PC-3 (cell line): ENCODE data around the gene NRARP. TPM values are rescaled to one million over a fixed set of nuclear protein-coding genes. Genes with fewer than 3 reads are reported as not detected.

Experiments
- ATAC-seq: fragments of 200-7000 bp; cut with Tn5 transposase; 2 replicates; pipeline ENCODE4 v1.9.1; 2020; ENCODE audit warnings: mild to moderate bottlenecking, moderate library complexity
- BruUV-seq: library from RNA; stranded (reverse); fragments of 400-500 nt; replicated peaks from 2 replicates; lab custom pipeline; 2021; lab: Mats Ljungman, UMichigan
- CTCF ChIA-PET: fragments of 300-600 bp; sonication (Branson Sonifier 250); formaldehyde crosslinking; loops from one replicate; lab custom pipeline; 2022; ENCODE audit warnings: antibody characterized with exemption; lab: Charles Lee
- POLR2A ChIA-PET: fragments of 300-600 bp; sonication (Branson Sonifier 250); formaldehyde crosslinking; loops from one replicate; lab custom pipeline; 2022; ENCODE audit warnings: antibody characterized with exemption; ENCODE audit not compliant: unreplicated experiment; lab: Charles Lee
- DNase-seq: peaks from one replicate; pipeline ENCODE4 v3.0.0-alpha.2; 2015
- H2AFZ ChIP-seq: fragments of 300-600 bp; sonication (generic); 2 replicates; pipeline ENCODE4 v1.6.0; 2016; ENCODE audit warnings: antibody characterized with exemption, low read length
- H3F3A ChIP-seq: fragments of 300-600 bp; sonication (generic); one replicate; pipeline ENCODE4 v1.6.0; 2017; ENCODE audit warnings: antibody characterized with exemption, low read length, control low read depth, mild to moderate bottlenecking; ENCODE audit not compliant: unreplicated experiment
- H3K27ac ChIP-seq: fragments of 300-600 bp; sonication (generic); 2 replicates; pipeline ENCODE4 v1.5.1; 2016; ENCODE audit warnings: mild to moderate bottlenecking, low read length
- H3K27me3 ChIP-seq: fragments of 300-600 bp; sonication (generic); 2 replicates; pipeline ENCODE4 v1.6.1; 2016; ENCODE audit warnings: low read length, mixed read lengths
- H3K36me3 ChIP-seq: fragments of 300-600 bp; sonication (generic); 2 replicates; pipeline ENCODE4 v1.6.1; 2016; ENCODE audit warnings: low read depth, mixed run types, low read length, mixed read lengths
- H3K4me1 ChIP-seq: fragments of 300-600 bp; sonication (generic); 2 replicates; pipeline ENCODE4 v1.5.1; 2016; ENCODE audit warnings: low read length; ENCODE audit not compliant: insufficient read depth
- H3K4me2 ChIP-seq: fragments of 300-600 bp; sonication (generic); 2 replicates; pipeline ENCODE4 v1.6.0; 2016; ENCODE audit warnings: low read length
- H3K4me3 ChIP-seq: fragments of 300-600 bp; sonication (generic); 2 replicates; pipeline ENCODE4 v1.5.1; 2016; ENCODE audit warnings: mild to moderate bottlenecking, low read length, mixed read lengths
- H3K79me2 ChIP-seq: fragments of 300-600 bp; sonication (generic); 2 replicates; pipeline ENCODE4 v1.6.1; 2017; ENCODE audit warnings: low read length, mixed read lengths
- H3K9ac ChIP-seq: fragments of 300-600 bp; sonication (generic); 2 replicates; pipeline ENCODE4 v1.6.0; 2016; ENCODE audit warnings: mild to moderate bottlenecking, low read length
- H3K9me2 ChIP-seq: fragments of 300-600 bp; sonication (generic); replicated peaks from 2 replicates; pipeline ENCODE4 v1.6.1; 2016; ENCODE audit warnings: mixed run types, low read length, mixed read lengths
- H3K9me3 ChIP-seq: fragments of 300-600 bp; sonication (generic); 2 replicates; pipeline ENCODE4 v1.6.1; 2016; ENCODE audit warnings: low read length, mixed read lengths
- H4K20me1 ChIP-seq: fragments of 300-600 bp; sonication (generic); 2 replicates; pipeline ENCODE4 v1.6.1; 2016; ENCODE audit warnings: low read length, mixed read lengths
- EZH2 ChIP-seq: fragments of 300-600 bp; sonication (generic); IDR thresholded peaks from one replicate; pipeline ENCODE4 v1.6.1; 2017; ENCODE audit warnings: antibody characterized with exemption, mild to moderate bottlenecking, low read length; ENCODE audit not compliant: unreplicated experiment
- EZH2phosphoT487 ChIP-seq: fragments of 300-600 bp; sonication (generic); IDR thresholded peaks from 2 replicates; pipeline ENCODE4 v1.6.1; 2018; ENCODE audit warnings: mild to moderate bottlenecking, antibody characterized with exemption, low read length, borderline replicate concordance
- intact Hi-C: fragments of 100-400 bp; cut with micrococcal nuclease; formaldehyde crosslinking; loops from 2 replicates; pipeline ENCODE4 v1.9.0; 2023
- total RNA-seq: library from RNA; depleted of rRNA; stranded (reverse); fragments of >200 nt; gene quantifications from 2 replicates; pipeline ENCODE4 v1.2.3, GENCODE V29; 2014
- TF ChIP-seq, protein P1 (sequence below): fragments of 300-600 bp; sonication (generic); conservative IDR thresholded peaks from 2 replicates; pipeline ENCODE4 v1.5.1; 2017; ENCODE audit warnings: antibody characterized with exemption, low read depth, mild to moderate bottlenecking, low read length

Gene NRARP
- total RNA-seq, 1 experiment from 2014 or later = 36.8 TPM

DNA sequence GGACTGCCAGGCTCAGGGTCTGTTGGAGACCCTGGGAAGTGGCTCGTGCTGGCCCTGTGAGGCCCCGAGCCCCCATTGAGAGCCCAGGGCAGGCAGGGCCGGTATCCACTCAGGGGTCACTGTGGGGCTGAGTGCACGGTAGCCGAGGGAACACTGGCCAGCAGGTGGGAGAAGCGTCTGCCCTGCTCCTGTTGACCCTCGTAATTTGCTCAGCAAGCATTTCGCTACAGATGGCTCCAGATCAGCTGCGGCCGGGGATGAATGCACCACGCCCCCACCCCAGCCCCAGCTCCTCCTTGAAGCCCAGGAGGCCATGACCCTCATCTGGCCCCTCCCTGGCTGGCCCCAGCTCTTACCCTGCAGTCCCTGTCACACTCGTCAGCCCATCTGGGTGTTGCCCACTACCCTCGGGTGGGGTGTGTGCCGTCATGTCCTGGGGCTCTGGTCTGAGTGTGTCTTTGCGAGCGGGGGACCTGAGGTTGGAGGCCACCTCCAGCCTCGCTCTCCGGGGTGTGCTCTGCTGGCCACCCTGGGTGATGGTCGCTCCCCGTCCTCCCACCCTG is 6.1 kb upstream of the NRARP start:
- ATAC-seq (no peak), DNase-seq (no peak)
- Histone ChIP-seq H3K4me3 (no peak overlapping the region), H3K27ac (no peak overlapping the region), H3K27me3 (no peaks in the 10 kb centered on the region), H3K9me2 (no peaks in the 10 kb centered on the region), H3K9me3 (no peaks in the 10 kb centered on the region), H3K79me2 (no peaks in the 10 kb centered on the region), H3K4me2 (no peak overlapping the region), H3K9ac (no peak overlapping the region), H3K36me3 (no peaks in the 10 kb centered on the region), H2AFZ (no peak overlapping the region), H3F3A (no peaks in the 10 kb centered on the region), H4K20me1 (no peaks in the 10 kb centered on the region), H3K4me1 (peaks cover 20% of the 10 kb centered on the region)
- BruUV-seq = no TSS peak
- CTCF ChIA-PET = no interaction called here
- intact Hi-C loops = no loop called here
- POLR2A ChIA-PET = no interaction called here
- TF ChIP-seq EZH2 = no peak
- no peak for TF ChIP-seq EZH2phosphoT487
- TF ChIP-seq, protein P1, sequence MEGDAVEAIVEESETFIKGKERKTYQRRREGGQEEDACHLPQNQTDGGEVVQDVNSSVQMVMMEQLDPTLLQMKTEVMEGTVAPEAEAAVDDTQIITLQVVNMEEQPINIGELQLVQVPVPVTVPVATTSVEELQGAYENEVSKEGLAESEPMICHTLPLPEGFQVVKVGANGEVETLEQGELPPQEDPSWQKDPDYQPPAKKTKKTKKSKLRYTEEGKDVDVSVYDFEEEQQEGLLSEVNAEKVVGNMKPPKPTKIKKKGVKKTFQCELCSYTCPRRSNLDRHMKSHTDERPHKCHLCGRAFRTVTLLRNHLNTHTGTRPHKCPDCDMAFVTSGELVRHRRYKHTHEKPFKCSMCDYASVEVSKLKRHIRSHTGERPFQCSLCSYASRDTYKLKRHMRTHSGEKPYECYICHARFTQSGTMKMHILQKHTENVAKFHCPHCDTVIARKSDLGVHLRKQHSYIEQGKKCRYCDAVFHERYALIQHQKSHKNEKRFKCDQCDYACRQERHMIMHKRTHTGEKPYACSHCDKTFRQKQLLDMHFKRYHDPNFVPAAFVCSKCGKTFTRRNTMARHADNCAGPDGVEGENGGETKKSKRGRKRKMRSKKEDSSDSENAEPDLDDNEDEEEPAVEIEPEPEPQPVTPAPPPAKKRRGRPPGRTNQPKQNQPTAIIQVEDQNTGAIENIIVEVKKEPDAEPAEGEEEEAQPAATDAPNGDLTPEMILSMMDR = no peak

DNA sequence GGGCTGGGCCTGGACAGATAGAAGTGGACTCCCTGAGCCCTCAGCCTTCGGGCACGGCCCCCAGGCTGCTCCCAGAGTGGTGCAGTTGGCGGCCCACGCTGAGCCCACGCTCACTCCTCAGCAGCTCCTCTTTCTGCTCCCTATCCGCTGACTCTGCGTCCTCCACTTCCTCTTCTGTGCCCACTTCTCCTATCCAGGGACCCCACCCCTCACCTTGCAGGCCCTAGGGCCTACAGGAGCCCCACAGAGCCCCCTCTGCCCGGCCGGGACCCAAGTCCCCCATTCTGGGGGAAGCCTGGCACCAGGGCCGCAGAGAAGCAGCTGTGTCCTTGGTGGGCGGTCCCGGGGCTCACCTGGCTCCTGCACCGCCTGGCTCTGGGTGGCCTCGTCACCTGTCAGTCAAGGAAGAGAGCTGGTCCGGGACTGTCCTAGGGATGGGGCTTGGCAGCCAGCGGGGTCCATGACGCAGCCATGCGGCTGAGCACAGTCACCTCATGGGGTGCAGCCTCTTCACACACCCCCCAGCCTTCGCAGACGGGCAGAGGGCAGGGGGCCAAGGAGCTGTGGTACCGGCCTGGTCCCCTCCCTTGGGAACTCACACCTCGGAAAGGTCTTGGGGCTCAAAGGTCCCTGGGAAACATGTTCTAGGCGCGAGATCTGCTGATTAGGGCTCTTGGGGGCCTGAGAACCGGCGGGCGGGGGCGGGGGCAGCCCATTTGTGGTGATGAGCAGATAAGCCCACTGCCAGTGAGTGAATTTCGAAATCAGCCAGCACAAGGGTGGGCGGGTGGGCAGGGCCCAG is 5.4 kb upstream of the NRARP start:
- H3F3A ChIP-seq = no peaks in the 10 kb centered on the region
- H3K4me2 ChIP-seq = no peak overlapping the region
- no peaks in the 10 kb centered on the region for H3K36me3 ChIP-seq
- BruUV-seq = no TSS peak
- H3K79me2 ChIP-seq = no peaks in the 10 kb centered on the region
- no peaks in the 10 kb centered on the region for H3K27me3 ChIP-seq
- H3K9ac ChIP-seq = no peak overlapping the region
- H3K4me1 ChIP-seq = peaks cover 25% of the 10 kb centered on the region
- DNase-seq (no peak), ATAC-seq (no peak)
- no peak overlapping the region for H3K4me3 ChIP-seq
- CTCF ChIA-PET = no interaction called here
- intact Hi-C loops = no loop called here
- no peaks in the 10 kb centered on the region for H3K9me2 ChIP-seq
- POLR2A ChIA-PET = no interaction called here
- H3K27ac ChIP-seq = no peak overlapping the region
- no peak overlapping the region for H2AFZ ChIP-seq
- H4K20me1 ChIP-seq = no peaks in the 10 kb centered on the region
- H3K9me3 ChIP-seq = no peaks in the 10 kb centered on the region
- no peak for TF ChIP-seq EZH2phosphoT487
- TF ChIP-seq EZH2 = no peak

DNA sequence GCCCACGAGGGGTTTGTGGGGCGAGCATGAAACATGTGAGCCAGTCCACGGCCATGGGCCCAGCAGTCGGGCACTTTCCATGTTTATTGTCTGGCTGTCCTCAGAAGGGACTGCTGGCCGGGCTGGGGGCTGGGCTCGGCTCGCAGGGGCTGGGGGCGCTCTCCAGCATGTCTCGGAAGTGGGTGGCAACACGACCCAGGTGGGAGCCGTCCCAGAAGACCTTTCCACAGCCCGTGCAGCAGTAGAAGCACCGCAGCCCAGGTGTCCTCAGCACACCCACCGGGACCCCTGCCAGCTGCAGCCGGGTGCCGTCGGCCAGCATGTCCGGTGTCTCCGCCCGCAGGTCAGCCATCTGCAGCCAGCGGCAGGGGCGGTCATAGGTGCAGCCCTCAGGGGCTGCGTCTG is 4.8 kb upstream of the NRARP start:
- no peak for ATAC-seq
- ChIA-PET CTCF (no interaction called here), POLR2A (no interaction called here)
- H2AFZ ChIP-seq = no peak overlapping the region
- H3K27ac ChIP-seq = no peak overlapping the region
- intact Hi-C loops = no loop called here
- no TSS peak for BruUV-seq
- H3K27me3 ChIP-seq = no peaks in the 10 kb centered on the region
- no peak for DNase-seq
- H3K4me1 ChIP-seq = peaks cover 24% of the 10 kb centered on the region
- no peak for TF ChIP-seq EZH2
- TF ChIP-seq, protein P1 = no peak
- TF ChIP-seq EZH2phosphoT487 = no peak
- H3K36me3 ChIP-seq = no peaks in the 10 kb centered on the region
- no peaks in the 10 kb centered on the region for H3K9me2 ChIP-seq
- H3K9ac ChIP-seq = no peak overlapping the region
- no peaks in the 10 kb centered on the region for H3K79me2 ChIP-seq
- H3F3A ChIP-seq = no peaks in the 10 kb centered on the region
- no peaks in the 10 kb centered on the region for H3K9me3 ChIP-seq
- H4K20me1 ChIP-seq = no peaks in the 10 kb centered on the region
- no peak overlapping the region for H3K4me3 ChIP-seq
- no peak overlapping the region for H3K4me2 ChIP-seq
